ENCODE measurements around the gene PARD3B.

The PARD3B gene

GRCh38 chr2:204647626-204648025, 102.4 kb downstream of the PARD3B start:
- DNase-seq (ENCODE audit: low read depth in 1 of 2, low spot score in 1 of 2), result no peak

- DNase-seq (ENCODE audit: low read depth in 1 of 2, low spot score in 1 of 2), result no peak
These were observed 105.3 kb downstream of the PARD3B start for GRCh38 chr2:204650611-204651010.

GRCh38 chr2:204652063-204652462, 106.8 kb downstream of the PARD3B start:
- no peak for DNase-seq (ENCODE audit: low read depth in 1 of 2, low spot score in 1 of 2)

- DNase-seq (ENCODE audit: low read depth in 1 of 2, low spot score in 1 of 2), result no peak
These were observed 109.4 kb downstream of the PARD3B start for GRCh38 chr2:204654669-204655068.

- no peak for DNase-seq (ENCODE audit: low read depth in 1 of 2, low spot score in 1 of 2)
These were observed 109.8 kb downstream of the PARD3B start for GRCh38 chr2:204655101-204655500.

GRCh38 chr2:204655626-204656025, 110.4 kb downstream of the PARD3B start:
- no peak for DNase-seq (ENCODE audit: low read depth in 1 of 2, low spot score in 1 of 2)

GRCh38 chr2:204657024-204657423, 111.7 kb downstream of the PARD3B start:
- DNase-seq (ENCODE audit: low read depth in 1 of 2, low spot score in 1 of 2), result no peak

- DNase-seq (ENCODE audit: low read depth in 1 of 2, low spot score in 1 of 2), result no peak
These were observed 117.7 kb downstream of the PARD3B start for GRCh38 chr2:204662956-204663355.

GRCh38 chr2:204663816-204664425, 118.6 kb downstream of the PARD3B start:
- no peak for DNase-seq (ENCODE audit: low read depth in 1 of 2, low spot score in 1 of 2)

GRCh38 chr2:204664708-204665121, 119.4 kb downstream of the PARD3B start:
- no peak for DNase-seq (ENCODE audit: low read depth in 1 of 2, low spot score in 1 of 2)

- no peak for DNase-seq (ENCODE audit: low read depth in 1 of 2, low spot score in 1 of 2)
These were observed 119.9 kb downstream of the PARD3B start for GRCh38 chr2:204665207-204665606.

GRCh38 chr2:204665771-204666170, 120.5 kb downstream of the PARD3B start:
- DNase-seq (ENCODE audit: low read depth in 1 of 2, low spot score in 1 of 2), result no peak

GRCh38 chr2:204667990-204668389, 122.7 kb downstream of the PARD3B start:
- no peak for DNase-seq (ENCODE audit: low read depth in 1 of 2, low spot score in 1 of 2)

GRCh38 chr2:204669382-204669781, 124.1 kb downstream of the PARD3B start:
- no peak for DNase-seq (ENCODE audit: low read depth in 1 of 2, low spot score in 1 of 2)

GRCh38 chr2:204670124-204670523, 124.8 kb downstream of the PARD3B start:
- no peak for DNase-seq (ENCODE audit: low read depth in 1 of 2, low spot score in 1 of 2)

- DNase-seq (ENCODE audit: low read depth in 1 of 2, low spot score in 1 of 2), result no peak
These were observed 125.5 kb downstream of the PARD3B start for GRCh38 chr2:204670756-204671155.

- no peak for DNase-seq (ENCODE audit: low read depth in 1 of 2, low spot score in 1 of 2)
These were observed 127.5 kb downstream of the PARD3B start for GRCh38 chr2:204672772-204673171.

GRCh38 chr2:204673877-204674276, 128.6 kb downstream of the PARD3B start:
- no peak for DNase-seq (ENCODE audit: low read depth in 1 of 2, low spot score in 1 of 2)

- DNase-seq (ENCODE audit: low read depth in 1 of 2, low spot score in 1 of 2), result no peak
These were observed 132.8 kb downstream of the PARD3B start for GRCh38 chr2:204678031-204678430.

GRCh38 chr2:204680576-204680975, 135.3 kb downstream of the PARD3B start:
- DNase-seq (ENCODE audit: low read depth in 1 of 2, low spot score in 1 of 2), result no peak

- no peak for DNase-seq (ENCODE audit: low read depth in 1 of 2, low spot score in 1 of 2)
These were observed 136.1 kb downstream of the PARD3B start for GRCh38 chr2:204681412-204681811.

- no peak for DNase-seq (ENCODE audit: low read depth in 1 of 2, low spot score in 1 of 2)
These were observed 138.1 kb downstream of the PARD3B start for GRCh38 chr2:204683384-204683783.

- no peak for DNase-seq (ENCODE audit: low read depth in 1 of 2, low spot score in 1 of 2)
These were observed 141.1 kb downstream of the PARD3B start for GRCh38 chr2:204686406-204686805.

- DNase-seq (ENCODE audit: low read depth in 1 of 2, low spot score in 1 of 2), result no peak
These were observed 142.5 kb downstream of the PARD3B start for GRCh38 chr2:204687776-204688175.
